ENCODE results near the gene FCRL6. TPM values are rescaled to one million over a fixed set of nuclear protein-coding genes. Genes with fewer than 3 reads are reported as not detected.

Gene FCRL6
- total and polyA plus RNA-seq, 2 of the 13 experiments (the other 11 are each of a cell fraction or from before 2014, with no cell fraction given): not detected

GRCh38 chr1:159802111-159802510, at the start of gene FCRL6 (continued):
- TF ChIP-seq MEIS1 (CRISPR knock-in tag; IDR thresholded peaks at IDR 0.05; ENCODE audit: borderline replicate concordance): no peak
- TF ChIP-seq ETV6 (CRISPR knock-in tag; conservative IDR thresholded peaks at IDR 0.05): no peak
- no peak for TF ChIP-seq NCOA2 (CRISPR knock-in tag; IDR thresholded peaks at IDR 0.05)
- no peak for TF ChIP-seq ZNF569 (CRISPR knock-in tag; IDR thresholded peaks at IDR 0.05; ENCODE audit: borderline replicate concordance)
- no peak for TF ChIP-seq PRPF4 (IDR thresholded peaks at IDR 0.05; ENCODE audit: low read depth, low read length, poor library complexity, severe bottlenecking)

GRCh38 chr1:159753386-159753785, 48.8 kb upstream of the FCRL6 start:
- H4K20me1 ChIP-seq (ENCODE audit: insufficient read depth, low read length): no peaks in the 10 kb centered on the region
- H3K4me1 ChIP-seq (ENCODE audit: insufficient read depth, low read length): no peaks in the 10 kb centered on the region
- H3K27me3 ChIP-seq (ENCODE audit: control insufficient read depth in 1 of 2, insufficient read depth in 2 of 2, low read length in 2 of 2): no peaks in the 10 kb centered on the region
- H2AFZ ChIP-seq (ENCODE audit: low read length): no peak overlapping the region
- TF ChIP-seq ZNF225 (CRISPR knock-in tag; IDR thresholded peaks at IDR 0.05) (no peak), ZSCAN30 (CRISPR knock-in tag; IDR thresholded peaks at IDR 0.05) (no peak), ZNF598 (CRISPR knock-in tag; IDR thresholded peaks at IDR 0.05; ENCODE audit: borderline replicate concordance) (no peak), ZNF781 (CRISPR knock-in tag; IDR thresholded peaks at IDR 0.05; ENCODE audit: borderline replicate concordance, not compliant biosample characterization) (no peak), ZNF543 (CRISPR knock-in tag; IDR thresholded peaks at IDR 0.05) (no peak), ZNF773 (CRISPR knock-in tag; IDR thresholded peaks at IDR 0.05; ENCODE audit: borderline replicate concordance) (no peak), PRDM4 (CRISPR knock-in tag; IDR thresholded peaks at IDR 0.05; ENCODE audit: borderline replicate concordance) (no peak), TAF1 (CRISPR knock-in tag; IDR thresholded peaks at IDR 0.05) (no peak), ZNF570 (CRISPR knock-in tag; IDR thresholded peaks at IDR 0.05; ENCODE audit: borderline replicate concordance) (no peak), ZUFSP (CRISPR knock-in tag; IDR thresholded peaks at IDR 0.05; ENCODE audit: borderline replicate concordance) (no peak), MTF2 (CRISPR knock-in tag; IDR thresholded peaks at IDR 0.05; ENCODE audit: borderline replicate concordance) (no peak), RBM22 (optimal IDR thresholded peaks at IDR 0.05; ENCODE audit: low read length) (no peak), PHF21A (CRISPR knock-in tag; IDR thresholded peaks at IDR 0.05) (no peak), ZSCAN20 (CRISPR knock-in tag; IDR thresholded peaks at IDR 0.05; ENCODE audit: borderline replicate concordance) (no peak), ZNF251 (CRISPR knock-in tag; IDR thresholded peaks at IDR 0.05) (no peak)
- no TSS peak for BruUV-seq (replicated peaks)
- no peak overlapping the region for H3K4me3 ChIP-seq (replicated peaks in 1 of 3; ENCODE audit: insufficient read depth in 1 of 3, low read depth in 2 of 3, low read length in 3 of 3)
- CTCF ChIA-PET (ENCODE audit: low intra/inter-chr PET ratio, low total read pairs): no interaction called here
- H3K79me2 ChIP-seq (ENCODE audit: insufficient read depth, low read length): no peaks in the 10 kb centered on the region
- H3K4me2 ChIP-seq (ENCODE audit: low read depth, low read length): no peak overlapping the region
- FAIRE-seq (no peak), DNase-seq (ENCODE audit: low spot score) (no peak), ATAC-seq (no peak)
- H3K36me3 ChIP-seq (replicated peaks in 1 of 2; ENCODE audit: control insufficient read depth in 1 of 2, insufficient read depth in 2 of 2, low read length in 2 of 2): no peaks in the 10 kb centered on the region
- intact Hi-C loops (cut with micrococcal nuclease; ENCODE audit: unreplicated experiment) (no loop called here), in situ Hi-C loops (cut with HindIII; ENCODE audit: extremely low pct_ligation_motif_present, low pct_unique_long_range_greater_than_20kb) (no loop called here)
- under 1% methylated on average over 4 of the region's 4 CpGs for WGBS (ENCODE audit: low lambda C conversion rate)
- H3K9ac ChIP-seq (ENCODE audit: insufficient read depth, low read depth, low read length): no peak overlapping the region
- POLR2A ChIA-PET: no interaction called here
- no peaks in the 10 kb centered on the region for H3K9me3 ChIP-seq (ENCODE audit: low read length)
- H3K27ac ChIP-seq (ENCODE audit: extremely low read length, insufficient read depth, low read length): no peak overlapping the region

Data from HepG2 (cell line).